HCT116 (cell line): ENCODE results near the gene FAM72C. TPM values are rescaled to one million over a fixed set of nuclear protein-coding genes. Genes with fewer than 3 reads are reported as not detected.
A peak's percentile ranks its signal among the peaks of the same experiment; 100 is the strongest.
"Not testable (repeated sequence)": the region's sequence is repeated elsewhere in the genome, so short reads cannot be mapped to it uniquely, and the experiment has no call there.

Source experiments
- ATAC-seq: fragments of 200-7000 bp; cut with Tn5 transposase; 2 replicates; pipeline ENCODE4 v1.9.1; 2020; ENCODE audit warnings: mild to moderate bottlenecking, moderate library complexity
- BruUV-seq: library from RNA; stranded (reverse); fragments of 400-500 nt; replicated peaks from 2 replicates; lab custom pipeline; 2021; lab: Mats Ljungman, UMichigan
- CTCF ChIA-PET: fragments of 300-600 bp; sonication (Branson Sonifier 250); formaldehyde crosslinking; loops from one replicate; lab custom pipeline; 2021; ENCODE audit warnings: antibody characterized with exemption; lab: Charles Lee
- POLR2A ChIA-PET: fragments of 300-600, 350-600 bp; sonication (Branson Sonifier 250); formaldehyde crosslinking; loops from one replicate; lab custom pipeline; 2021; ENCODE audit warnings: antibody characterized with exemption; lab: Charles Lee
- RAD21 ChIA-PET, 2 experiments: fragments of 300-600 bp; sonication (Branson Sonifier 250); formaldehyde crosslinking; loops; one replicate each; lab custom pipeline; 2023; ENCODE audit warnings: low total read pairs in 2 of 2; ENCODE audit not compliant: uncharacterized antibody in 2 of 2, unreplicated experiment in 2 of 2, low non-redundant PET in 1 of 2; lab: Charles Lee
- DNase-seq: peaks from one replicate; pipeline ENCODE4 v3.0.0-alpha.2; 2010; ENCODE audit warnings: low read depth, low spot score
- H2AFZ ChIP-seq: fragments of 200-600 bp; shearing (Covaris generic), sonication (generic); 2 replicates; pipeline ENCODE4 v1.6.1; 2017; ENCODE audit warnings: low read depth, mixed run types, mixed read lengths, antibody characterized with exemption, low read length; ENCODE audit not compliant: poor library complexity, severe bottlenecking
- H3K27ac ChIP-seq: 2 replicates; pipeline ENCODE4 v1.5.1; 2012; ENCODE audit warnings: low read depth, low read length
- H3K27me3 ChIP-seq: fragments of 200-600 bp; sonication (generic); 2 replicates; pipeline ENCODE4 v1.6.1; 2016; ENCODE audit warnings: mixed run types, low read length, mixed read lengths; ENCODE audit not compliant: insufficient read depth
- H3K36me3 ChIP-seq, 2 experiments: fragments of 200-500 bp in 1 of 2; fragments of 200-600 bp in 1 of 2; sonication (Bioruptor generic) in 1 of 2; sonication (generic) in 1 of 2; 2 replicates each; pipeline versions ENCODE4 v1.5.1 to v1.6.1; 2014 to 2016; ENCODE audit warnings: low read length in 2 of 2, inconsistent platforms in 1 of 2, mixed read lengths in 1 of 2, mixed run types in 1 of 2; ENCODE audit not compliant: insufficient read depth in 2 of 2, control insufficient read depth in 1 of 2
- H3K4me1 ChIP-seq, 2 experiments: fragments of 200-600 bp in 1 of 2; sonication (generic) in 1 of 2; 2 replicates each; pipeline versions ENCODE4 v1.5.1 to v1.6.1; 2012 to 2017; ENCODE audit warnings: low read length in 2 of 2, inconsistent platforms in 1 of 2, mild to moderate bottlenecking in 1 of 2, mixed read lengths in 1 of 2, mixed run types in 1 of 2, moderate library complexity in 1 of 2; ENCODE audit not compliant: insufficient read depth in 2 of 2, control insufficient read depth in 1 of 2
- H3K4me2 ChIP-seq: fragments of 200-600 bp; sonication (generic); 2 replicates; pipeline ENCODE4 v1.6.1; 2017; ENCODE audit warnings: mixed run types, low read length, mixed read lengths
- H3K4me3 ChIP-seq, 2 experiments: fragments of 200-600 bp in 1 of 2; sonication (generic) in 1 of 2; replicated peaks in 1 of 2; 2 replicates each; pipeline ENCODE4 v1.5.1; 2011 to 2016; ENCODE audit warnings: low read length in 2 of 2, control low read depth in 1 of 2, low read depth in 1 of 2, mild to moderate bottlenecking in 1 of 2, mixed read lengths in 1 of 2, mixed run types in 1 of 2
- H3K79me2 ChIP-seq: fragments of 200-600 bp; sonication (generic); 2 replicates; pipeline ENCODE4 v1.6.1; 2017; ENCODE audit warnings: mild to moderate bottlenecking, mixed run types, low read length, moderate library complexity, mixed read lengths; ENCODE audit not compliant: insufficient read depth
- H3K9ac ChIP-seq: fragments of 200-600 bp; sonication (generic); 2 replicates; pipeline ENCODE4 v1.6.1; 2016; ENCODE audit warnings: low read length, mixed read lengths
- H3K9me2 ChIP-seq: fragments of 200-600 bp; sonication (generic), shearing (Covaris generic); 2 replicates; pipeline ENCODE4 v1.6.1; 2017; ENCODE audit warnings: mixed run types, mild to moderate bottlenecking, moderate library complexity; ENCODE audit not compliant: insufficient read depth
- H3K9me3 ChIP-seq, 2 experiments: fragments of 200-500 bp in 1 of 2; fragments of 200-600 bp in 1 of 2; sonication (Bioruptor generic) in 1 of 2; sonication (generic) in 1 of 2; 2 replicates each; pipeline ENCODE4 v1.6.1; 2014 to 2017; ENCODE audit warnings: low read length in 2 of 2, mixed read lengths in 2 of 2, inconsistent platforms in 1 of 2, low read depth in 1 of 2, mild to moderate bottlenecking in 1 of 2, mixed run types in 1 of 2, moderate library complexity in 1 of 2; ENCODE audit not compliant: control insufficient read depth in 1 of 2, insufficient read depth in 1 of 2
- H4K20me1 ChIP-seq: fragments of 200-600 bp; sonication (generic), shearing (Covaris generic); 2 replicates; pipeline ENCODE4 v1.6.1; 2017; ENCODE audit warnings: mixed run types, mild to moderate bottlenecking, moderate library complexity; ENCODE audit not compliant: insufficient read depth
- CTCF ChIP-seq, 3 experiments: fragments of 200-600 bp in 1 of 3; sonication (generic) in 1 of 3; IDR thresholded peaks in 2 of 3; conservative IDR thresholded peaks in 1 of 3; 2 replicates each; pipeline ENCODE4 v1.5.1; 2012 to 2017; ENCODE audit warnings: low read depth in 2 of 3, low read length in 2 of 3, antibody characterized with exemption in 1 of 3, borderline replicate concordance in 1 of 3, control low read depth in 1 of 3, mild to moderate bottlenecking in 1 of 3, mixed read lengths in 1 of 3, mixed run types in 1 of 3, moderate library complexity in 1 of 3; ENCODE audit not compliant: insufficient read depth in 1 of 3
- RAD21 ChIP-seq: IDR thresholded peaks from 2 replicates; pipeline ENCODE4 v1.6.1; 2012; ENCODE audit warnings: low read depth, mild to moderate bottlenecking
- intact Hi-C: fragments of 100-400 bp; cut with micrococcal nuclease; formaldehyde crosslinking; loops from 2 replicates; pipeline ENCODE4 v1.10.0; 2022
- total RNA-seq: library from RNA; stranded (reverse); gene quantifications from one replicate; pipeline ENCODE4 v1.2.1, GENCODE V29; 2021; ENCODE audit not compliant: unreplicated experiment

The FAM72C gene
- total RNA-seq, 1 experiment from 2014 or later, result 9.5 TPM

- peak; percentile 0 for DNase-seq
- H3K4me1 ChIP-seq, CTCF ChIA-PET, H3K9me3 ChIP-seq, H3K27me3 ChIP-seq, POLR2A ChIA-PET, H2AFZ ChIP-seq, H3K79me2 ChIP-seq, H3K27ac ChIP-seq, H3K4me2 ChIP-seq, H4K20me1 ChIP-seq, H3K36me3 ChIP-seq, H3K4me3 ChIP-seq, BruUV-seq, RAD21 ChIA-PET, H3K9ac ChIP-seq: not testable (repeated sequence)
- peak; percentile 34; the same call in 1 of the 2 replicates for TF ChIP-seq RAD21
- TF ChIP-seq CTCF (IDR thresholded peaks at IDR 0.05 in 2 of 3, conservative IDR thresholded peaks at IDR 0.05 in 1 of 3; ENCODE audit: borderline replicate concordance in 1 of 3, insufficient read depth in 1 of 3, low read depth in 2 of 3, low read length in 2 of 3), result peak; percentile 5 to 32 (median 25); a peak in 2 of 6 replicates
- TF ChIP-seq, all 23 proteins: peak for 2; not testable (repeated sequence) for 21
- H3K9me2 ChIP-seq, intact Hi-C loops: not testable (repeated sequence)
- peak; percentile 86 for ATAC-seq
Observed at GRCh38 chr1:143936457-143937115, 35.2 kb downstream of the FAM72C start.

- intact Hi-C loops, H3K36me3 ChIP-seq, ATAC-seq, POLR2A ChIA-PET, H3K4me2 ChIP-seq, H3K4me1 ChIP-seq, DNase-seq, H4K20me1 ChIP-seq, CTCF ChIA-PET, H3K9me3 ChIP-seq, H3K9ac ChIP-seq, H3K27ac ChIP-seq, H3K27me3 ChIP-seq, BruUV-seq, RAD21 ChIA-PET, H2AFZ ChIP-seq, H3K79me2 ChIP-seq, H3K9me2 ChIP-seq, H3K4me3 ChIP-seq: not testable (repeated sequence)
Observed at GRCh38 chr1:143919127-143919526, 52.7 kb downstream of the FAM72C start.

GRCh38 chr1:143918552-143918951, 53.2 kb downstream of the FAM72C start:
- RAD21 ChIA-PET, intact Hi-C loops, H3K4me1 ChIP-seq, DNase-seq, H3K4me2 ChIP-seq, CTCF ChIA-PET, H3K4me3 ChIP-seq, H2AFZ ChIP-seq, POLR2A ChIA-PET, BruUV-seq, H3K9me2 ChIP-seq, H4K20me1 ChIP-seq, ATAC-seq, H3K9ac ChIP-seq, H3K27ac ChIP-seq, H3K36me3 ChIP-seq, H3K79me2 ChIP-seq, H3K27me3 ChIP-seq, H3K9me3 ChIP-seq: not testable (repeated sequence)

GRCh38 chr1:143913705-143914104, 58.1 kb downstream of the FAM72C start:
- ATAC-seq, H3K9me2 ChIP-seq, BruUV-seq, H3K27ac ChIP-seq, H3K79me2 ChIP-seq, CTCF ChIA-PET, H2AFZ ChIP-seq, H4K20me1 ChIP-seq, H3K4me1 ChIP-seq, POLR2A ChIA-PET, intact Hi-C loops, H3K36me3 ChIP-seq, RAD21 ChIA-PET, H3K9ac ChIP-seq, H3K4me3 ChIP-seq, H3K27me3 ChIP-seq, H3K9me3 ChIP-seq, H3K4me2 ChIP-seq, DNase-seq: not testable (repeated sequence)
